SU-DHL-6 (cell line): ENCODE results near the gene COBL.

Source experiments
- EZH2phosphoT487 ChIP-seq: fragments of 200-600 bp; sonication (generic), shearing (Covaris generic); conservative IDR thresholded peaks from 2 replicates; pipeline ENCODE4 v1.6.1; 2018; ENCODE audit warnings: mild to moderate bottlenecking, antibody characterized with exemption, low read length, moderate library complexity, mixed read lengths
- TF ChIP-seq, protein P1 (sequence below): fragments of 200-600 bp; sonication (generic); IDR thresholded peaks from one replicate; pipeline ENCODE4 v1.5.1; 2017; ENCODE audit warnings: antibody characterized with exemption, mild to moderate bottlenecking, low read length, moderate library complexity; ENCODE audit not compliant: insufficient read depth, poor library complexity, severe bottlenecking

DNA sequence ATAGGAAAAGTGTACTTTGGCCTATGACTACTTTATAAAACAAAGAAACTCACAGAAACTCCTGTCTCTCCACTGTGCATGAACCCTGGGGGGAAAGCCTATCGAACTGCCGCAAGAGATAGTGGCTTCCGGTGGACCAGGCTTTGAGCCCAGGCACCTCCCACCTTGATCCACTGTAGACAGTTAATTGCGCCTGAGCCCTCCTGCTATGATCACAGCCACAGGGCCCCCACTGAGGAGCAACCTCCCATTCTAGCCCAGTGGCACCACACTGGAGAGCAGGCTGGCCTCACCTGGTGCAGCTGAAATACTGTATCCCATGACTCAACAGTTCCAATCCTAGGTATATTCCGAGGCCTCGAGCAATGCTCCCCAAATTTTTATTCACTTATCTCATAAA lies 98.8 kb downstream of the COBL start:
- TF ChIP-seq, protein P1, sequence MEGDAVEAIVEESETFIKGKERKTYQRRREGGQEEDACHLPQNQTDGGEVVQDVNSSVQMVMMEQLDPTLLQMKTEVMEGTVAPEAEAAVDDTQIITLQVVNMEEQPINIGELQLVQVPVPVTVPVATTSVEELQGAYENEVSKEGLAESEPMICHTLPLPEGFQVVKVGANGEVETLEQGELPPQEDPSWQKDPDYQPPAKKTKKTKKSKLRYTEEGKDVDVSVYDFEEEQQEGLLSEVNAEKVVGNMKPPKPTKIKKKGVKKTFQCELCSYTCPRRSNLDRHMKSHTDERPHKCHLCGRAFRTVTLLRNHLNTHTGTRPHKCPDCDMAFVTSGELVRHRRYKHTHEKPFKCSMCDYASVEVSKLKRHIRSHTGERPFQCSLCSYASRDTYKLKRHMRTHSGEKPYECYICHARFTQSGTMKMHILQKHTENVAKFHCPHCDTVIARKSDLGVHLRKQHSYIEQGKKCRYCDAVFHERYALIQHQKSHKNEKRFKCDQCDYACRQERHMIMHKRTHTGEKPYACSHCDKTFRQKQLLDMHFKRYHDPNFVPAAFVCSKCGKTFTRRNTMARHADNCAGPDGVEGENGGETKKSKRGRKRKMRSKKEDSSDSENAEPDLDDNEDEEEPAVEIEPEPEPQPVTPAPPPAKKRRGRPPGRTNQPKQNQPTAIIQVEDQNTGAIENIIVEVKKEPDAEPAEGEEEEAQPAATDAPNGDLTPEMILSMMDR, result no peak
- TF ChIP-seq EZH2phosphoT487, result no peak
